Measurements from ENCODE around the gene PXDC1.
"Not testable (repeated sequence)": the region's sequence is repeated elsewhere in the genome, so short reads cannot be mapped to it uniquely, and the experiment has no call there.

The PXDC1 gene

GRCh38 chr6:3726421-3726820 is 25.1 kb downstream of the PXDC1 start:
- no peak overlapping the region for H3K27ac ChIP-seq (ENCODE audit: low read depth, low read length, severe bottlenecking)
- H3K9me3 ChIP-seq (ENCODE audit: control insufficient read depth, low read length): no peaks in the 10 kb centered on the region
- WGBS, 2 experiments (ENCODE audit: insufficient coverage in 2 of 2): 92 to 95% methylated on average over 11 to 13 of the region's 13 CpGs
- no peak overlapping the region for H3K4me3 ChIP-seq (ENCODE audit: extremely low read depth, insufficient read depth, low read length, poor library complexity, severe bottlenecking)
- H3K36me3 ChIP-seq (ENCODE audit: control insufficient read depth, insufficient read depth, low read length): peaks cover 78% of the 10 kb centered on the region
- peaks cover 15% of the 10 kb centered on the region for H3K4me1 ChIP-seq (ENCODE audit: control insufficient read depth, insufficient read depth, low read length, poor library complexity, severe bottlenecking)

- 93 to 96% methylated on average over 26 to 28 of the region's 33 CpGs for WGBS, 2 experiments (ENCODE audit: insufficient coverage in 2 of 2)
- Histone ChIP-seq H3K4me1 (ENCODE audit: control insufficient read depth, insufficient read depth, low read length, poor library complexity, severe bottlenecking) (peaks cover 15% of the 10 kb centered on the region), H3K36me3 (ENCODE audit: control insufficient read depth, insufficient read depth, low read length) (peaks cover 72% of the 10 kb centered on the region), H3K4me3 (ENCODE audit: extremely low read depth, insufficient read depth, low read length, poor library complexity, severe bottlenecking) (no peak overlapping the region), H3K9me3 (ENCODE audit: control insufficient read depth, low read length) (no peaks in the 10 kb centered on the region), H3K27ac (ENCODE audit: low read depth, low read length, severe bottlenecking) (no peak overlapping the region)
Observed at GRCh38 chr6:3725145-3726047, 26.1 kb downstream of the PXDC1 start.

DNA sequence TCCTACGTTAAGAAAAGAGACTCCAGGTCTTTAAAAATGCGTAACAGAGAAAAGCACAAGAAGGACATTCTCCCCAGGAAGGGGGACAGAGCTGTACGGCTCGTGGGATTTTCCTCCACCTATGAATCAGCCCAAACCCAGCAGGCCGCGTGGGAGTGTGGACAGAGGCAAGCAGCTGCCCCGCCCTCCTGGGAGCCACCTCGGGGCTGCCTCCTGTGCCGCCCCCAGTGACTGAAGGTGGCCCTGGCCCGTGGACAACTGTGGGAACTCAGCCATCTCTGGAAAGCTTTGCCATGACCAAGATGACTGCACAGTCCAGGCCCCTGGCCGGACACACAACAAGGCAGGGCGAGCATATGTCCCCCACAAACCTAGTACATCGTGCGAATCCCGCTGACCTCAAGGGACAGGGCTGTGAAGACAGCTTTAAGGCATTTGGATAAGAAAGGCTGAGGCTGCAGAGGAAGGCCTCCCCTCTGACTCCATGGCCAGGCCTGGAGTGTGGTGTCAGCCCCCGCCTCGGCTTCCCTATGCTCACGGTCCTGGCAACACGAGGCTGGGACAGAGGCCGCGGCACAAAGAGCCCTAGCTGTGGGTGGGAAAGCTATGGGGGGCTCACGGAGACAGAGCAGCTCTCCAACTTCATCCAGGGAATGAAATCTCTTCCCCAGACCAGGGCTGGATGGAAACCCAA is 26.9 kb downstream of the PXDC1 start:
- Histone ChIP-seq H3K4me3 (ENCODE audit: extremely low read depth, insufficient read depth, low read length, poor library complexity, severe bottlenecking) (no peak overlapping the region), H3K4me1 (ENCODE audit: control insufficient read depth, insufficient read depth, low read length, poor library complexity, severe bottlenecking) (peaks cover 15% of the 10 kb centered on the region), H3K27ac (ENCODE audit: low read depth, low read length, severe bottlenecking) (no peak overlapping the region), H3K36me3 (ENCODE audit: control insufficient read depth, insufficient read depth, low read length) (peaks cover 64% of the 10 kb centered on the region), H3K9me3 (ENCODE audit: control insufficient read depth, low read length) (no peaks in the 10 kb centered on the region)
- WGBS, 2 experiments (ENCODE audit: insufficient coverage in 2 of 2): 88 to 91% methylated on average over 9 to 12 of the region's 22 CpGs

DNA sequence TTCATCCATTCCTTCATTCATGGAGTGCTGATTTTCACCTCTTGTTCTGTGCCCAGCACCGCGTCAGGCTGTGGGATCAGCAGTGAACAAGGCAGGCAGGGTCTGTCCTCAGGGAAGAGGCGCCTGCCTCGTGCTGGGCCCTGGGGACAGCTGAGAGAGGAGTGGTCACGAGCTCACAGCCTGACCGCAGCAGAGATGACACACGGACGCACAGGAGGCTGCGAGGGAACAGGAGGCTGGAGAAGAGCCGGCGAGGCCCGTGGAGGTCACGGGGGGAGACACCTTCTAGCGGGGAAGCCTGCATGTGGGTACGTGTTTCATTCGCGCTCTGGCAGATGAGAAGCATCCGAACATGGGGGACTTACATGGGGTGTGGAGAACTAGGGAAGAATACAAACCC is 27.5 kb downstream of the PXDC1 start:
- 91 to 93% methylated on average over 13 to 14 of the region's 18 CpGs for WGBS, 2 experiments (ENCODE audit: insufficient coverage in 2 of 2)
- H3K36me3 ChIP-seq (ENCODE audit: control insufficient read depth, insufficient read depth, low read length): peaks cover 64% of the 10 kb centered on the region

GRCh38 chr6:3723251-3723650 is 28.3 kb downstream of the PXDC1 start:
- Histone ChIP-seq H3K36me3 (ENCODE audit: control insufficient read depth, insufficient read depth, low read length) (peaks cover 64% of the 10 kb centered on the region), H3K9me3 (ENCODE audit: control insufficient read depth, low read length) (no peaks in the 10 kb centered on the region), H3K4me3 (ENCODE audit: extremely low read depth, insufficient read depth, low read length, poor library complexity, severe bottlenecking) (no peak overlapping the region), H3K27ac (ENCODE audit: low read depth, low read length, severe bottlenecking) (no peak overlapping the region), H3K4me1 (ENCODE audit: control insufficient read depth, insufficient read depth, low read length, poor library complexity, severe bottlenecking) (peaks cover 27% of the 10 kb centered on the region)
- 92 to 94% methylated on average over 8 of the region's 8 CpGs for WGBS, 2 experiments (ENCODE audit: insufficient coverage in 2 of 2)

More for the DNA sequence above, 27.5 kb downstream of the PXDC1 start:
- Histone ChIP-seq H3K9me3 (ENCODE audit: control insufficient read depth, low read length) (no peaks in the 10 kb centered on the region), H3K4me3 (ENCODE audit: extremely low read depth, insufficient read depth, low read length, poor library complexity, severe bottlenecking) (no peak overlapping the region), H3K27ac (ENCODE audit: low read depth, low read length, severe bottlenecking) (no peak overlapping the region), H3K4me1 (ENCODE audit: control insufficient read depth, insufficient read depth, low read length, poor library complexity, severe bottlenecking) (peaks cover 21% of the 10 kb centered on the region)

GRCh38 chr6:3722785-3723184 is 28.7 kb downstream of the PXDC1 start:
- Histone ChIP-seq H3K4me3 (ENCODE audit: extremely low read depth, insufficient read depth, low read length, poor library complexity, severe bottlenecking) (no peak overlapping the region), H3K4me1 (ENCODE audit: control insufficient read depth, insufficient read depth, low read length, poor library complexity, severe bottlenecking) (peaks cover 27% of the 10 kb centered on the region), H3K9me3 (ENCODE audit: control insufficient read depth, low read length) (no peaks in the 10 kb centered on the region), H3K27ac (ENCODE audit: low read depth, low read length, severe bottlenecking) (no peak overlapping the region), H3K36me3 (ENCODE audit: control insufficient read depth, insufficient read depth, low read length) (peaks cover 59% of the 10 kb centered on the region)
- 66 to 72% methylated on average over 9 of the region's 9 CpGs for WGBS, 2 experiments (ENCODE audit: insufficient coverage in 2 of 2)

DNA sequence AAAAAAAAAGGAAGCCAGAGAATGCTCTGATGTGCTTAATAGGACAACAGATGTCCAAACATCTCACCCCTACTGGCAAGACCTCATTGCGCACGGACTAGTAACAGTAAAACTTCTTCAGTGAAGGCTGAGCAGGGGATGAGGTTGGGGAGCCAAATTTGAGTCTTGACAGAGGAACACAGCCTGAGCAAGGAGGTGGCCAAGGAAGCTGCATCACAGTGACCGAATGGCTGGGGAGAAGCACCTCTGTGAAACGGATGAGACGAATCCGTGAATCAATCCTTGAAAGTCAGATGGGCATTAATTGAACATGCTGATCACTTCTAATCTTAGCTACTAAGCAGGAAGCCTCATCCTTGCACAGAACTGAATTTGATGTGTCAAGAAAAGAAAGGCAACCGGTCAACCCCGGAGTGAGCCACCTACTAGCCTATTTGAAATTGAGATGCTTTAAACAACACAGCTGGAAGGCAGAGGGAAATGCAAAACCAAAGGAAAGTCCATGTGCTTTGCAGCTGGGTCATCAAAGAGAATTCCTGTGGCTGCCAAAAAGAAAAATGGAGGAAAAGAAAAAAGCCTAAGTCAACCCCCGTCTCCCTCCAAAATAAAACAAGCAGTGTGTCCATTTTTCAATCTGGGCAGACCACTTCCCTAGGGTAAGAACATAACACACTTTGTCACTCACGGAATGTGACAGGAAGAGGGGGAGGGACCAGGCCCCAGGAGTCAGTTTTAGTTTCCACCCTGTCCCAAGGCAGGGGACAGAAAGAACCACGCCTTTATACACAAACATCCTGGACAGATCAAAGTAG is 29.5 kb downstream of the PXDC1 start:
- H3K9me3 ChIP-seq (ENCODE audit: control insufficient read depth, low read length): no peaks in the 10 kb centered on the region
- peaks cover 27% of the 10 kb centered on the region for H3K4me1 ChIP-seq (ENCODE audit: control insufficient read depth, insufficient read depth, low read length, poor library complexity, severe bottlenecking)
- H3K4me3 ChIP-seq (ENCODE audit: extremely low read depth, insufficient read depth, low read length, poor library complexity, severe bottlenecking): no peak overlapping the region
- 42 to 63% methylated on average over 6 of the region's 11 CpGs for WGBS, 2 experiments (ENCODE audit: insufficient coverage in 2 of 2)
- no peak overlapping the region for H3K27ac ChIP-seq (ENCODE audit: low read depth, low read length, severe bottlenecking)
- H3K36me3 ChIP-seq (ENCODE audit: control insufficient read depth, insufficient read depth, low read length): peaks cover 51% of the 10 kb centered on the region

DNA sequence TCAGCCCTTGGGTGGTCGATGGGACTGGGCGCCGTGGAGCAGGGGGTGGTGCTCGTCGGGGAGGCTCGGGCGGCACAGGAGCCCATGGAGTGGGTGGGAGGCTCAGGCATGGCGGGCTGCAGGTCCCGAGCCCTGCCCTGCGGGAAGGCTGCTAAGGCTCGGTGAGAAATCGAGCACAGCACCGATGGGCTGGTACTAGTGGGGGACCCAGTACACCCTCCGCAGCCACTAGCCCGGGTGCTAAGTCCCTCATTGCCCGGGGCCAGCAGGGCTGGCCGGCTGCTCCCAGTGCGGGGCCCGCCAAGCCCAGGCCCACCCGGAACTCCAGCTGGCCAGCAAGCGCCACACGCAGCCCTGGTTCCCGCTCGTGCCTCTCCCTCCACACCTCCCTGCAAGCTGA is 30.7 kb downstream of the PXDC1 start:
- Histone ChIP-seq H3K4me1 (ENCODE audit: control insufficient read depth, insufficient read depth, low read length, poor library complexity, severe bottlenecking) (peaks cover 27% of the 10 kb centered on the region), H3K36me3 (ENCODE audit: control insufficient read depth, insufficient read depth, low read length) (peaks cover 40% of the 10 kb centered on the region)
- H3K4me3 ChIP-seq (ENCODE audit: extremely low read depth, insufficient read depth, low read length, poor library complexity, severe bottlenecking); H3K27ac ChIP-seq (ENCODE audit: low read depth, low read length, severe bottlenecking); H3K9me3 ChIP-seq (ENCODE audit: control insufficient read depth, low read length): not testable (repeated sequence)
- 89 to 91% methylated on average over 11 to 12 of the region's 24 CpGs for WGBS, 2 experiments (ENCODE audit: insufficient coverage in 2 of 2)

- H3K4me3 ChIP-seq (ENCODE audit: extremely low read depth, insufficient read depth, low read length, poor library complexity, severe bottlenecking): no peak overlapping the region
- peak overlapping the region; percentile 5 for H3K27ac ChIP-seq (ENCODE audit: low read depth, low read length, severe bottlenecking)
- peaks cover 31% of the 10 kb centered on the region for H3K36me3 ChIP-seq (ENCODE audit: control insufficient read depth, insufficient read depth, low read length)
- H3K4me1 ChIP-seq (ENCODE audit: control insufficient read depth, insufficient read depth, low read length, poor library complexity, severe bottlenecking): peaks cover 26% of the 10 kb centered on the region
- 90 to 95% methylated on average over 17 to 19 of the region's 22 CpGs for WGBS, 2 experiments (ENCODE audit: insufficient coverage in 2 of 2)
- no peaks in the 10 kb centered on the region for H3K9me3 ChIP-seq (ENCODE audit: control insufficient read depth, low read length)
Observed at GRCh38 chr6:3719462-3720308, 31.8 kb downstream of the PXDC1 start.

DNA sequence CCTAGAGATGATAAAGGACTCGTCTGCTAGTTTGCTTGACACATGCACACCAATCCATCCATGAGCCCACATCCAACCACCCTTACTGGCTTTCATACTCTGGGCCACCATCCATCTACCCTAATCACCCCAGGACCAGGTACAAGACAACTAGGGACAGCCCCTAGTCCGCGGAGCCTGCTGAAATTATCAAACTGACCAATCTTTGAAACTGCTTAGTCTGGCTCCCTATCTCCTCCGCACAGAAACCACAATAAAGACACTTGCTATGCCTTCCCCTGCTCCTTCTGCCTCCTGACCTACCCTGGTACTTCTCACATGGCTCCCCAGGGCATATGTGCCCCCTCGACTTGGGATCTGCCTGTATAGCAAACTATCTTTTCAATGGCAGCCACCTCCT is 33.1 kb downstream of the PXDC1 start:
- Histone ChIP-seq H3K9me3 (ENCODE audit: control insufficient read depth, low read length) (no peaks in the 10 kb centered on the region), H3K27ac (ENCODE audit: low read depth, low read length, severe bottlenecking) (no peak overlapping the region), H3K36me3 (ENCODE audit: control insufficient read depth, insufficient read depth, low read length) (peaks cover 24% of the 10 kb centered on the region), H3K4me1 (ENCODE audit: control insufficient read depth, insufficient read depth, low read length, poor library complexity, severe bottlenecking) (peaks cover 19% of the 10 kb centered on the region), H3K4me3 (ENCODE audit: extremely low read depth, insufficient read depth, low read length, poor library complexity, severe bottlenecking) (no peak overlapping the region)
- 97 to 100% methylated on average over 4 to 5 of the region's 5 CpGs for WGBS, 2 experiments (ENCODE audit: insufficient coverage in 2 of 2)

Data from mesodermal cell (in vitro differentiated cells).